GM18508 (cell line): ENCODE data around the gene CLCF1.
"Not testable (repeated sequence)": the region's sequence is repeated elsewhere in the genome, so short reads cannot be mapped to it uniquely, and the experiment has no call there.

ENCODE experiments used
- ATAC-seq: cut with Tn5 transposase; IDR thresholded peaks from one replicate; pipeline ENCODE4 v1.9.1; 2021; ENCODE audit warnings: moderate number of reproducible peaks; ENCODE audit not compliant: insufficient read depth, unreplicated experiment

CLCF1 gene

GRCh38 chr11:67345920-67346819, 27.2 kb downstream of the CLCF1 start:
- no peak for ATAC-seq

GRCh38 chr11:67345247-67345919, 28.0 kb downstream of the CLCF1 start:
- no peak for ATAC-seq

- ATAC-seq = no peak
These were observed 29.1 kb downstream of the CLCF1 start for GRCh38 chr11:67344264-67344663.

- ATAC-seq = no peak
These were observed 36.1 kb downstream of the CLCF1 start for GRCh38 chr11:67337257-67337656.

- no peak for ATAC-seq
These were observed 41.2 kb downstream of the CLCF1 start for GRCh38 chr11:67332081-67332691.

- ATAC-seq = no peak
These were observed 49.9 kb downstream of the CLCF1 start for GRCh38 chr11:67323526-67323925.

- no peak for ATAC-seq
These were observed 51.3 kb downstream of the CLCF1 start for GRCh38 chr11:67322049-67322448.

GRCh38 chr11:67321313-67321871, 52.0 kb downstream of the CLCF1 start:
- ATAC-seq = no peak

GRCh38 chr11:67320691-67321090, 52.7 kb downstream of the CLCF1 start:
- ATAC-seq = no peak

- ATAC-seq = no peak
These were observed 53.4 kb downstream of the CLCF1 start for GRCh38 chr11:67320011-67320410.

- not testable (repeated sequence) for ATAC-seq
These were observed 54.5 kb downstream of the CLCF1 start for GRCh38 chr11:67318876-67319275.

- ATAC-seq = no peak
These were observed 55.4 kb downstream of the CLCF1 start for GRCh38 chr11:67317888-67318555.

GRCh38 chr11:67317205-67317887, 56.1 kb downstream of the CLCF1 start:
- ATAC-seq = peak; percentile 67

GRCh38 chr11:67316882-67317204, 56.6 kb downstream of the CLCF1 start:
- no peak for ATAC-seq

GRCh38 chr11:67315325-67315909, 58.0 kb downstream of the CLCF1 start:
- ATAC-seq = no peak

GRCh38 chr11:67314218-67314617, 59.2 kb downstream of the CLCF1 start:
- no peak for ATAC-seq
